ENCODE data around the gene LARP1.
"Not testable (repeated sequence)": the region's sequence is repeated elsewhere in the genome, so short reads cannot be mapped to it uniquely, and the experiment has no call there.

The LARP1 gene

GRCh38 chr5:154793599-154794524, 38.7 kb downstream of the LARP1 start:
- DNase-seq (ENCODE audit: low read depth, low spot score): no peak

- DNase-seq (ENCODE audit: low read depth, low spot score): no peak
Measured at GRCh38 chr5:154794525-154795234, 39.5 kb downstream of the LARP1 start.

GRCh38 chr5:154795235-154795596, 40.0 kb downstream of the LARP1 start:
- DNase-seq (ENCODE audit: low read depth, low spot score): no peak

GRCh38 chr5:154797762-154798161, 42.6 kb downstream of the LARP1 start:
- no peak for DNase-seq (ENCODE audit: low read depth, low spot score)

GRCh38 chr5:154800582-154800981, 45.4 kb downstream of the LARP1 start:
- no peak for DNase-seq (ENCODE audit: low read depth, low spot score)

- no peak for DNase-seq (ENCODE audit: low read depth, low spot score)
Measured at GRCh38 chr5:154801083-154801482, 45.9 kb downstream of the LARP1 start.

GRCh38 chr5:154802050-154802449, 46.9 kb downstream of the LARP1 start:
- no peak for DNase-seq (ENCODE audit: low read depth, low spot score)

GRCh38 chr5:154806176-154806575, 51.0 kb downstream of the LARP1 start:
- no peak for DNase-seq (ENCODE audit: low read depth, low spot score)

- no peak for DNase-seq (ENCODE audit: low read depth, low spot score)
Measured at GRCh38 chr5:154811239-154811638, 56.1 kb downstream of the LARP1 start.

GRCh38 chr5:154811653-154812465, 56.7 kb downstream of the LARP1 start:
- peak; percentile 5 for DNase-seq (ENCODE audit: low read depth, low spot score)

- no peak for DNase-seq (ENCODE audit: low read depth, low spot score)
Measured at GRCh38 chr5:154813158-154813557, 58.0 kb downstream of the LARP1 start.

GRCh38 chr5:154813736-154814135, 58.6 kb downstream of the LARP1 start:
- DNase-seq (ENCODE audit: low read depth, low spot score): no peak

- no peak for DNase-seq (ENCODE audit: low read depth, low spot score)
Measured at GRCh38 chr5:154815025-154815424, 59.8 kb downstream of the LARP1 start.

GRCh38 chr5:154815684-154816247, 60.6 kb downstream of the LARP1 start:
- DNase-seq (ENCODE audit: low read depth, low spot score): no peak

- DNase-seq (ENCODE audit: low read depth, low spot score): no peak
Measured at GRCh38 chr5:154816891-154817492, 61.8 kb downstream of the LARP1 start.

- no peak for DNase-seq (ENCODE audit: low read depth, low spot score)
Measured at GRCh38 chr5:154817815-154818214, 62.6 kb downstream of the LARP1 start.

GRCh38 chr5:154818471-154819116, 63.4 kb downstream of the LARP1 start:
- DNase-seq (ENCODE audit: low read depth, low spot score): no peak

- no peak for DNase-seq (ENCODE audit: low read depth, low spot score)
Measured at GRCh38 chr5:154819546-154819945, 64.4 kb downstream of the LARP1 start.

GRCh38 chr5:154820383-154820782, 65.2 kb downstream of the LARP1 start:
- no peak for DNase-seq (ENCODE audit: low read depth, low spot score)

- not testable (repeated sequence) for DNase-seq (ENCODE audit: low read depth, low spot score)
Measured at GRCh38 chr5:154822896-154823295, 67.7 kb downstream of the LARP1 start.

GRCh38 chr5:154823605-154824004, 68.4 kb downstream of the LARP1 start:
- no peak for DNase-seq (ENCODE audit: low read depth, low spot score)
